OCI-LY1 (cell line): ENCODE data around the gene RPL18.
"Not testable (repeated sequence)": the region's sequence is repeated elsewhere in the genome, so short reads cannot be mapped to it uniquely, and the experiment has no call there.

Experiments used
- H2AFZ ChIP-seq: fragments of 200-600 bp; sonication (generic), shearing (Covaris generic); 2 replicates; pipeline ENCODE4 v1.6.0; 2014; ENCODE audit warnings: antibody characterized with exemption, mild to moderate bottlenecking, low read length
- H3F3A ChIP-seq: fragments of 200-600 bp; sonication (generic), shearing (Covaris generic); 2 replicates; pipeline ENCODE4 v1.6.0; 2014; ENCODE audit warnings: mild to moderate bottlenecking, antibody characterized with exemption, low read length, moderate library complexity; ENCODE audit not compliant: insufficient read depth
- H3K27ac ChIP-seq: fragments of 200-600 bp; sonication (generic); 2 replicates; pipeline ENCODE4 v1.5.1; 2014; ENCODE audit warnings: low read length, mixed run types, mild to moderate bottlenecking, low read depth; ENCODE audit not compliant: poor library complexity, severe bottlenecking
- H3K27me3 ChIP-seq: fragments of 200-600 bp; sonication (generic); 2 replicates; pipeline ENCODE4 v1.6.0; 2014; ENCODE audit warnings: antibody characterized with exemption, mild to moderate bottlenecking, low read length, moderate library complexity; ENCODE audit not compliant: insufficient read depth
- H3K36me3 ChIP-seq: fragments of 200-600 bp; sonication (generic); 2 replicates; pipeline ENCODE4 v1.6.1; 2014; ENCODE audit warnings: mild to moderate bottlenecking, antibody characterized with exemption, low read length, moderate library complexity, mixed read lengths; ENCODE audit not compliant: insufficient read depth
- H3K4me1 ChIP-seq: fragments of 200-600 bp; sonication (generic); 2 replicates; pipeline ENCODE4 v1.5.1; 2014; ENCODE audit warnings: mild to moderate bottlenecking, low read length, moderate library complexity; ENCODE audit not compliant: insufficient read depth, severe bottlenecking
- H3K4me2 ChIP-seq: fragments of 200-600 bp; sonication (generic), shearing (Covaris generic); 2 replicates; pipeline ENCODE4 v1.6.1; 2014; ENCODE audit warnings: low read length
- H3K4me3 ChIP-seq: fragments of 200-600 bp; sonication (generic); 2 replicates; pipeline ENCODE4 v1.5.1; 2014; ENCODE audit warnings: low read length, low read depth, mild to moderate bottlenecking, mixed read lengths; ENCODE audit not compliant: poor library complexity, severe bottlenecking
- H3K79me2 ChIP-seq: fragments of 200-600 bp; shearing (Covaris generic); 2 replicates; pipeline ENCODE4 v1.6.1; 2016; ENCODE audit warnings: mixed run types, low read length, mixed read lengths; ENCODE audit not compliant: insufficient read depth
- H3K9ac ChIP-seq: fragments of 200-600 bp; sonication (generic), shearing (Covaris generic); 2 replicates; pipeline ENCODE4 v1.6.1; 2014; ENCODE audit warnings: mild to moderate bottlenecking, low read length, mixed read lengths
- H3K9me2 ChIP-seq: fragments of 200-600 bp; sonication (generic), shearing (Covaris generic); 2 replicates; pipeline ENCODE4 v1.6.1; 2014; ENCODE audit warnings: low read depth, mild to moderate bottlenecking, low read length, mixed read lengths
- H3K9me3 ChIP-seq: fragments of 200-600 bp; shearing (Covaris generic); 2 replicates; pipeline ENCODE4 v1.6.1; 2014; ENCODE audit warnings: low read length, mixed read lengths
- H4K20me1 ChIP-seq: fragments of 200-600 bp; sonication (generic), shearing (Covaris generic); 2 replicates; pipeline ENCODE4 v1.6.0; 2016; ENCODE audit warnings: mild to moderate bottlenecking, low read length; ENCODE audit not compliant: insufficient read depth
- EZH2 ChIP-seq: fragments of 200-600 bp; sonication (generic), shearing (Covaris generic); IDR thresholded peaks from 2 replicates; pipeline ENCODE4 v1.8.0; 2017; ENCODE audit warnings: borderline replicate concordance, mixed run types, mild to moderate bottlenecking, antibody characterized with exemption, low read length, moderate library complexity, mixed read lengths
- TF ChIP-seq, protein P1 (sequence below): fragments of 200-600 bp; sonication (generic), shearing (Covaris generic); IDR thresholded peaks from 2 replicates; pipeline ENCODE4 v1.5.1; 2017; ENCODE audit warnings: mild to moderate bottlenecking, antibody characterized with exemption, low read length, moderate library complexity, mixed read lengths

Gene RPL18

GRCh38 chr19:48587387-48587786 lies 31.6 kb downstream of the RPL18 start:
- H3K79me2 ChIP-seq = no peaks in the 10 kb centered on the region
- H3K4me1 ChIP-seq = peaks cover 5% of the 10 kb centered on the region

DNA sequence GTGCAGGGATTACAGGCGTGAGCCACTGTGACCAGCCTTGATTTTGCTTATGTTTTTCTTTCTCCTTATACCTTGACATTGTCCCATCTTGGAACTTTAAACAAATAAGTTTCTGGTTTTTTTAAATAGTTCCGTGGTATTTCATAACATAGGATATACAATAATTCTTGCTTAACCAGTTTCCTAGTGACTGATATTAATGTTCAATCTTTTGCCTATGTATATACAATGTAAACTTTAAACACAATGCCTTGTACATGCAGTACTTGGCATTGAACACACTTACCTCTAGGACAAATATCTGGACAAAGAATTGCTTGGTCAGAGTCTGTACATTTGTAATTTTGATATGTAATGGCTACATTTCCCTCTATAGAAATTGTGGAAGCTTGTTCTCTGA lies 36.8 kb downstream of the RPL18 start:
- Histone ChIP-seq H3K9ac (no peak overlapping the region), H3K4me3 (no peak overlapping the region), H2AFZ (no peak overlapping the region), H3K9me3 (no peaks in the 10 kb centered on the region), H3F3A (no peaks in the 10 kb centered on the region), H3K27ac (no peak overlapping the region), H3K9me2 (no peaks in the 10 kb centered on the region), H3K4me1 (no peaks in the 10 kb centered on the region), H3K79me2 (no peaks in the 10 kb centered on the region), H4K20me1 (no peaks in the 10 kb centered on the region), H3K27me3 (0 out of 2 replicates have a peak, but pooled peaks cover under 1% of the 10 kb centered on the region), H3K36me3 (no peaks in the 10 kb centered on the region), H3K4me2 (no peak overlapping the region)
- no peak for TF ChIP-seq EZH2
- TF ChIP-seq, protein P1, sequence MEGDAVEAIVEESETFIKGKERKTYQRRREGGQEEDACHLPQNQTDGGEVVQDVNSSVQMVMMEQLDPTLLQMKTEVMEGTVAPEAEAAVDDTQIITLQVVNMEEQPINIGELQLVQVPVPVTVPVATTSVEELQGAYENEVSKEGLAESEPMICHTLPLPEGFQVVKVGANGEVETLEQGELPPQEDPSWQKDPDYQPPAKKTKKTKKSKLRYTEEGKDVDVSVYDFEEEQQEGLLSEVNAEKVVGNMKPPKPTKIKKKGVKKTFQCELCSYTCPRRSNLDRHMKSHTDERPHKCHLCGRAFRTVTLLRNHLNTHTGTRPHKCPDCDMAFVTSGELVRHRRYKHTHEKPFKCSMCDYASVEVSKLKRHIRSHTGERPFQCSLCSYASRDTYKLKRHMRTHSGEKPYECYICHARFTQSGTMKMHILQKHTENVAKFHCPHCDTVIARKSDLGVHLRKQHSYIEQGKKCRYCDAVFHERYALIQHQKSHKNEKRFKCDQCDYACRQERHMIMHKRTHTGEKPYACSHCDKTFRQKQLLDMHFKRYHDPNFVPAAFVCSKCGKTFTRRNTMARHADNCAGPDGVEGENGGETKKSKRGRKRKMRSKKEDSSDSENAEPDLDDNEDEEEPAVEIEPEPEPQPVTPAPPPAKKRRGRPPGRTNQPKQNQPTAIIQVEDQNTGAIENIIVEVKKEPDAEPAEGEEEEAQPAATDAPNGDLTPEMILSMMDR = no peak

More at GRCh38 chr19:48587387-48587786, 31.6 kb downstream of the RPL18 start:
- Histone ChIP-seq H3K4me3 (no peak overlapping the region), H2AFZ (no peak overlapping the region), H3K27me3 (peaks cover 11% of the 10 kb centered on the region; the same call in 1 of the 2 replicates), H3K9ac (no peak overlapping the region), H3K9me3 (no peaks in the 10 kb centered on the region), H3K27ac (no peak overlapping the region), H3F3A (no peaks in the 10 kb centered on the region), H4K20me1 (no peaks in the 10 kb centered on the region), H3K36me3 (no peaks in the 10 kb centered on the region), H3K9me2 (no peaks in the 10 kb centered on the region), H3K4me2 (no peak overlapping the region)
- no peak for TF ChIP-seq EZH2
- TF ChIP-seq, protein P1 = no peak

GRCh38 chr19:48578891-48579290 lies 40.1 kb downstream of the RPL18 start:
- Histone ChIP-seq H3K4me3 (no peak overlapping the region), H3K36me3 (no peaks in the 10 kb centered on the region), H3K9me2 (no peaks in the 10 kb centered on the region), H3K4me1 (no peaks in the 10 kb centered on the region), H3K79me2 (no peaks in the 10 kb centered on the region), H4K20me1 (no peaks in the 10 kb centered on the region), H3F3A (no peaks in the 10 kb centered on the region), H3K4me2 (no peak overlapping the region), H3K9ac (no peak overlapping the region), H2AFZ (no peak overlapping the region), H3K9me3 (no peaks in the 10 kb centered on the region), H3K27ac (no peak overlapping the region), H3K27me3 (no peaks in the 10 kb centered on the region)
- TF ChIP-seq, protein P1 = no peak
- no peak for TF ChIP-seq EZH2

DNA sequence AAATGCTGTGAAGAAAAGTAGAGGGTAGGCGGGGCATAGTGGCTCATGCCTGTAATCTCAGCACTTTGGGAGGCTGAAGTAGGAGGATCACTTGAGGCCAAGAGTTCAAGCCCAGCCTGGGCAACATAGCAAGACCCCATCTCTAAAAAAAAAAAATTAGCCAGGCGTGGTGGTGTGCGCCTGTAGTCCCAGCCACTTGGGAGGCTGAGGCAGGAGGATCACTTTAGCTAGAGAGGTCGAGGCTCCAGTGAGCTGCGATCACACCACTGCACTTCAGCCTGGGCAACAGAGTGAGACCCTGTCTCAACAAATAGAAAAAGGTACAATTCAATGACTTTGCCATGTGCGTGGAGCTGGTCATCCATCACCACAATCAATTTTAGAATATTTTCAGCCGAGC lies 41.1 kb downstream of the RPL18 start:
- not testable (repeated sequence) for H2AFZ ChIP-seq, H3K9me3 ChIP-seq, H3K4me3 ChIP-seq, H3K9me2 ChIP-seq, H3K4me1 ChIP-seq, H3F3A ChIP-seq, H3K9ac ChIP-seq, H3K36me3 ChIP-seq, H3K27ac ChIP-seq, H3K4me2 ChIP-seq, H3K27me3 ChIP-seq, H3K79me2 ChIP-seq, H4K20me1 ChIP-seq
